ENCODE measurements around the gene DLGAP4.
"Not testable (repeated sequence)": the region's sequence is repeated elsewhere in the genome, so short reads cannot be mapped to it uniquely, and the experiment has no call there.

Gene DLGAP4

DNA sequence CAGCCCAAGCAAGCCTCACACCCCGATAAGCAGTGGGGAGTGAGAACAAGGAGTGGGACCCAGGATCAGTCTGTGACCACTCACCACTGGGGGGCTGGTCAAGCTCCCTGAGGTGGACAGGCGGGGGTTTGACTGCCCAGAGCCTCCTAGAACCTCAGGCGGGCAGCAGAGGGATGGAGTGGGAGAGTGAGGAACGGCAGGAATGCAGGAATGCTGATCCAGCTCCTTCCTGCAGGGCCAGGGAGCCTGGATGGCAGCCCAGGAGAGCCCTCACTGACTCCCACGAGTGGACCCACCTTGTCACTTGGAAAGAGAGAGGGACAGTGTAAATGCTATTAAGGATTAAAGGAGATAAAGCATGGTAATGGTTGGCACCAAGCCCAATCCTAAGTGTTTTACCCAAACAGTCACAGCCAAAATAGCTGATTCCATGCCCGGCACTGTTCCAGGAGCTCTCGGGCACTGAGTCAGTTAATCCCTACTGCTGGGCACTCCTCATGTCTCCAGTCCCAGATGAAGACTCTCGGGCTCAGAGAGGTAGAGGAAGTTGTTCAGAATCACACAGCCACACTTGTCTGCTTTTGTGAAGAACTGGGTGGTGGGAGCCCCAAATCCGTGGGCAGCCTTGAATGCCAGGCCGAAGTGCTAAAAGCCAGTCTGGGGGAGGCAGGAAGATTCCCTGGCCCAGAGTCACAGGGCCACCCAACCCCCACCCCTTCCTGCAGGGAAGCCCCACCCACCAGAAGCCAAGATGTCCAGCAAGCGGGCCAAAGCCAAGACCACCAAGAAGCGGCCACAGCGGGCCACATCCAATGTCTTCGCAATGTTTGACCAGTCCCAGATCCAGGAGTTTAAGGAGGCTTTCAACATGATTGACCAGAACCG is 238.2 kb downstream of the DLGAP4 start:
- DNase-seq: no peak

GRCh38 chr20:36546111-36546736 is 240.1 kb downstream of the DLGAP4 start:
- DNase-seq: no peak

DNA sequence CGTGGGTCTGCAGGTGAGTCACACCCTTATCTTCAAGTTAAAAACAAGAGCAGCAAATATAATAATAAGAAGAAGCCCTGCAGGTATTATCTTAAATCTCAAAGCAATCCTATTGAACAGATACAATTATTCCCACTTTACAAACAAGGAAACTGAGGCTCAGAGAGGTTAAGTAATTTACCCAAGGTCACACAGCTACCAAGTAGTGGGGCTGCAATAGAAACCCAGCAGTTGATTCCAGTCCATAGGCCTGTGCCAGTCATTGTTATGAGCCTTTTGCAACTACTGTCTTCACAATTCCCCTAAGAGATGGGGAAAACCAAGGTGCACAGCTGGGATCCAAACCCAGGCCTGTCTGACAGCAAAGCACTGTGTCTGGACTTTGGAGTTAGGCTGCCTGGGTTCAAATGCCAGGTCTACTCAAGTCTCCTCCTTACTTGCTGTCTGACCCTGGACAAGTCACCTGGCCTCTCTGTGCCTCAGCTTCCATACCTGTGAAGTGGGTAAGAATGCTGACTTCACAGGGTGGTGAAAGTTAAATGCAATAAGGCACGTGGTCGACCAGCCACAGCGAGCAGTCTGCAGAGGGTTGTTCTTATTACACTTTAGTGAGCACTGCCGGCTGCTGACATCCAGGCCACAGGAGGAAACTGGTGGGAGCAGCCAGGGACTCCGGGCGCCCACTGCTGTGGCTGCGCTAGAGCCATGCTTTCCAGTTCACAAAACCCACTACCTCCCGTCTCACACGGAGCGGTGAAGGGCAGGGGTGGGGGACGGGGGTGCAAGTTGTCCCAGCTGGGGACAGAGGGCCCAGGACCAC is 241.3 kb downstream of the DLGAP4 start:
- no peak for DNase-seq

DNA sequence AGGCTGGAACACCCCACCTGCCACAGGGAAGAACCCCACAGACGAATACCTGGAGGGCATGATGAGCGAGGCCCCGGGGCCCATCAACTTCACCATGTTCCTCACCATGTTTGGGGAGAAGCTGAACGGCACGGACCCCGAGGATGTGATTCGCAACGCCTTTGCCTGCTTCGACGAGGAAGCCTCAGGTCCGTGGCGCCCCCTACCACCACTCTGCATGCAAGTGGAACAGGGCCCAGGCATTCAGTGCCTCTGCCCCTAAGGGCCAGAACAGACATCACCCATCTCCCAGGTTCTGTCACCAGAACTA is 241.8 kb downstream of the DLGAP4 start:
- DNase-seq: peak in 1 of 2 experiments; percentile 34

GRCh38 chr20:36548704-36549627 is 242.8 kb downstream of the DLGAP4 start:
- DNase-seq: no peak

- no peak for DNase-seq
Measured at GRCh38 chr20:36549628-36549941, 243.4 kb downstream of the DLGAP4 start.

- DNase-seq: no peak
Measured at GRCh38 chr20:36549942-36550789, 244.0 kb downstream of the DLGAP4 start.

GRCh38 chr20:36550790-36551299 is 244.7 kb downstream of the DLGAP4 start:
- DNase-seq: no peak

GRCh38 chr20:36555248-36555647 is 249.1 kb downstream of the DLGAP4 start:
- no peak for DNase-seq

DNA sequence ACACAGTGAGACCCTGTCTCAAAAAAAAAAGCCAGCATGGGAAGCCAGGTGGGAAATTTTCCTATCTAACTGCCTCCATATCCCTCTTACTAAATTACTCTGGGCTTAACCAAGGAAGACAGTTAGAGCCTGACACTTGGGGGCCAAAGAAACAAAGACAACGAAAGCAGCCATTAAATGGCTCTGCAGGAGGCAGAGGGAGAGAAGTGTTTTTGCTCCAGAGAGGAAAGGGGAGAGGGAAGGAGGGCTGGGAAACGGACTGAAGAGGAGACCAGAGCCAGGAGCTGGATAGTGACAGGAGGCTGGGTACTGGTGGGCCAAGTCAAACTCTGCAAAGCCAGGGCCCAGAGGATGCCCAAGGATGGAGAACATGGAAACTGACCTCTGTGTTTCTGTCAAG is 256.6 kb downstream of the DLGAP4 start:
- no peak for DNase-seq

DNA sequence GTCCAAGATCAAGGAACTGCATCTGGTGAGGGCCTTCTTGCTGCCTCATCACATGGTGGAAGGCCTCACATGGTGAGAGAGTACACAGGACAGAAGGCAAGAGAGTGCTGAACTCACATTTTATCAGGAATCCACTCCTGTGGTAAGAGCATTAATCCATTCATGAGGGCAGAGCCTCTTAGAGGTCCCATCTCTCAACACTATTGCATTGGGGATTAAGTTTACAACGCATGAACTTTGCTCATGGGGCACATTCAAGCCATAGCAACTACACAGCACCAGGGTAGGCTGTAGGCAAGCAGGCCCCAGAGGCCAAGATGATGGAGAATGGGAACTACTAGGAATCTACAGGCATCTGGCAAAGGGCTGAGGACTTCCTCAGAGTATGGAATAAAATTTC is 257.2 kb downstream of the DLGAP4 start:
- no peak for DNase-seq

DNA sequence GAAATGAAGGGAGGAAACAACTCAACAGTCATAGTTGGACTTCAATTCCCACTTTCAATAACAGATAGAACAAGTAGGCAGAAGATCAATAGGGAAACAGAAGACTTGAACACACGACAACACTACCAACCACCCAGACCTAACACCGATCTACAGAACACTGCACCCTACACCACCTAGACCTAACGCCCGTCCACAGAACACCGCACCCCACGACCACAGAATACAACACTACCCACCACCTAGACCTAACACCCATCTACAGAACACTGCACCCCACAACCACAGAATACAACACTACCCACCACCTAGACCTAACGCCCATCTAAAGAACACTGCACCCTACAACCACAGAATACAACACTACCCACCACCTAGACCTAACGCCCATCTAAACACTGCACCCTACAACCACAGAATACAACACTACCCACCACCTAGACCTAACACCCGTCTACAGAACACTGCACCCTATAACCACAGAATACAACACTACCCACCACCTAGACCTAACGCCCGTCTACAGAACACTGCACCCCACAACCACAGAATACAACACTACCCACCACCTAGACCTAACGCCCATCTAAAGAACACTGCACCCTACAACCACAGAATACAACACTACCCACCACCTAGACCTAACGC is 258.1 kb downstream of the DLGAP4 start:
- DNase-seq: not testable (repeated sequence)

- not testable (repeated sequence) for DNase-seq
Measured at GRCh38 chr20:36564726-36565121, 258.6 kb downstream of the DLGAP4 start.

DNA sequence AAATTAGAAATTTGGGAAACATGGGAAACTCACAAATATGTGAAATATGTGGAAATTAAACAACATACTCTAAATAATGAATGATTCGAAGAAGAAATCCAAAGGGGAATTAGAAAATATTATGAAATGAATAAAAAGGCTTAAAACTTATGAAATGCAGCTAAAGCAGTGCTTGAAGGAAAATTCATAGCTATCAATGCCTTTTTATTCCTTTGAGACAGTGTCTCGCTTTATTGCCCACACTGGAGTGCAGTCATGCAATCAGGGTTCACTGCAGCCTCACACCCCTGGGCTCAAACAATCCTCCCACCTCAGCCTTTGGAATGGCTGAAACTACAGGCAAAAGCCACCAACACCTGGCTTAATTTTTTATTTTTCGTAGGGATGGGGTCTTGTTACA is 259.4 kb downstream of the DLGAP4 start:
- DNase-seq: no peak

- no peak for DNase-seq
Measured at GRCh38 chr20:36569847-36570429, 263.8 kb downstream of the DLGAP4 start.

DNA sequence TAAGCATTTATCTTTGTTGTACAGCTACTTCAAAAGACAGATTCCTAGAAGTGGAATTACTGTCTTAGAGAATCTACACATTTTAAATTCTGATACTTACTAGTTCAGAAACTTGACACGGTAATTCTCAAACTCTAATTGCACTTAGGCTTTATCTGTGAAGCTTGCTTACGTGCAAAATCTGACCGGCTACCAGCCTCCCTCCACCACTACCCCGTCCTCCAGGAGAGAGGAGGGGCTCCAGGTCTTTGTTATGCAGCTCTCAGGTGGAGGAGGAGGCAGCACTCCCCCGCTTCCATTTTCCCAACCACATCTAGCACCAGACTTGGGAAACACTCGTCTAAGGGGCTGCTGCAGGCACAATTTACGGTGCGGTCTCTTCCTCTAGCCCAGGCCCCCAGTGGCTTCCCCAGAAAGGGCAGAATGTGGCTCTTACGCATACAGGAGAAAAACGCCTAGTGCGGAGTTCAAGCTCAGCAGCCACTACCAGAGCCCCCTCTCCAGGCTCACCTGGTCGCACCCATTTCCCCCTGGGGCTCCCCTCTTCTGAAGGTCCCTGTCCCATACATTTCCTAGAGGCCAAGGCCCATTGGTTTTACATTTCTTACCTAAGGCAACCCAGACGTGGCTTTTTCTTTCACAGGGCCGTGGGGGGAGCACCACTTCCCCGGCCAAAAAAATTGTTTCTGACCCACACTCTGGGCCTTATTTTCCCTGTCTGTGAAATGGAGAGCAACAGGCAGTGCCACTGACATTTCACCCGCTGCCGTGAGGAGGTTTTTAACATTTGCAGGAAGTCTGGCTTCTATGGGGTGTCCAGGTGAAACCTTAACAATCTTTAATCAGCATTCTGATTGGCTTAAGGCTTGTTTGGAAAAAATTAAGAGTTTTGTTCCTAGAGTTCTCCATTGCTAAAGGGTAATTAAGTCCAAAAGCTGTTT is 265.7 kb downstream of the DLGAP4 start:
- DNase-seq: no peak

DNA sequence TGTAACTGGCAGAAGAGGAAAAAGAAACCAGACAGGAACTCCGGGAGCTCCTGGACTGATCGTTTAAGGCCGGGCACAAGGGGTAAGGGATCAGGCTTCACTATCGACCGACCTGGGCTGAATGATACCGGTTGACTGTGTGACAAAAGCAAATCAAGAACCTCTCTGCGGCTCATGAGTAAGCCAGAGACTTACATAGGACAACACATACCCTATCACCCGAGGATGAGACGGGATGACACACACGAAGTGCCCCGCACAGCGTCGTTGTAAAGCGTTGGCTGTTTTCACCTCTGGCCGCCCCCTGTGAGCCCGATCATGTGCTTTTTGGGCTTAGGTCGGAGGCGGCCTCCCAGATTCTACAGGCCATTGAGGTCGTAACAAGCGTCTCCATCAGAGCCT is 266.6 kb downstream of the DLGAP4 start:
- DNase-seq: peak; percentile 82 to 85

GRCh38 chr20:36573103-36573797 is 267.1 kb downstream of the DLGAP4 start, which contains the start of gene TGIF2:
TSS of gene TGIF2 (plus strand) at chr20:36573597. CDS start at chr20:36578775, 5,178 bp downstream.
- DNase-seq: peak; percentile 93 to 94

Data from activated T-cell treated with anti-CD3 and anti-CD28 coated beads, Interleukin-2, amount 50 U/mL, for 48 hours (primary cell).